GM18858 (cell line): Measurements from ENCODE around the gene FRMPD3.
"Not testable (repeated sequence)": the region's sequence is repeated elsewhere in the genome, so short reads cannot be mapped to it uniquely, and the experiment has no call there.

Experiments used
- ATAC-seq: cut with Tn5 transposase; IDR thresholded peaks from one replicate; pipeline ENCODE4 v1.9.1; 2021; ENCODE audit not compliant: unreplicated experiment

Gene FRMPD3

GRCh38 chrX:107448998-107449835 is at the start of gene FRMPD3:
Gene FRMPD3, plus strand, starts transcription at chrX:107449652. Its CDS starts 76,937 bp downstream, at chrX:107526589.
- no peak for ATAC-seq

GRCh38 chrX:107420571-107420970 is 28.9 kb upstream of the FRMPD3 start:
- no peak for ATAC-seq

- no peak for ATAC-seq
Measured at GRCh38 chrX:107421337-107421861, 28.1 kb upstream of the FRMPD3 start.

- ATAC-seq: no peak
Measured at GRCh38 chrX:107429090-107429489, 20.4 kb upstream of the FRMPD3 start.

GRCh38 chrX:107440187-107440586 is 9.3 kb upstream of the FRMPD3 start:
- no peak for ATAC-seq

GRCh38 chrX:107440692-107441091 is 8.8 kb upstream of the FRMPD3 start:
- no peak for ATAC-seq

GRCh38 chrX:107442914-107443527 is 6.4 kb upstream of the FRMPD3 start:
- no peak for ATAC-seq

GRCh38 chrX:107445146-107445545 is 4.3 kb upstream of the FRMPD3 start:
- ATAC-seq: no peak

- no peak for ATAC-seq
Measured at GRCh38 chrX:107445631-107446030, 3.8 kb upstream of the FRMPD3 start.

- no peak for ATAC-seq
Measured at GRCh38 chrX:107447642-107448041, 1.8 kb upstream of the FRMPD3 start.

- no peak for ATAC-seq
Measured at GRCh38 chrX:107448625-107448997, 841 bp upstream of the FRMPD3 start.

GRCh38 chrX:107450823-107451509 is 1.5 kb downstream of the FRMPD3 start:
- no peak for ATAC-seq

GRCh38 chrX:107451731-107452130 is 2.3 kb downstream of the FRMPD3 start:
- ATAC-seq: no peak

- ATAC-seq: no peak
Measured at GRCh38 chrX:107452581-107452980, 3.1 kb downstream of the FRMPD3 start.

- peak; percentile 95 for ATAC-seq
Measured at GRCh38 chrX:107454302-107454701, 4.8 kb downstream of the FRMPD3 start.

GRCh38 chrX:107457289-107457688 is 7.8 kb downstream of the FRMPD3 start:
- no peak for ATAC-seq

- ATAC-seq: peak; percentile 91
Measured at GRCh38 chrX:107465932-107466620, 16.6 kb downstream of the FRMPD3 start.

GRCh38 chrX:107467271-107467670 is 17.8 kb downstream of the FRMPD3 start:
- no peak for ATAC-seq

GRCh38 chrX:107470198-107470597 is 20.7 kb downstream of the FRMPD3 start:
- no peak for ATAC-seq

- no peak for ATAC-seq
Measured at GRCh38 chrX:107470971-107471370, 21.5 kb downstream of the FRMPD3 start.

GRCh38 chrX:107471420-107471819 is 22.0 kb downstream of the FRMPD3 start:
- not testable (repeated sequence) for ATAC-seq
